ENCODE measurements around the gene RPL21. TPM values are rescaled to one million over a fixed set of nuclear protein-coding genes. Genes with fewer than 3 reads are reported as not detected.

Gene RPL21
- total and polyA plus RNA-seq, 2 donors (not counting 1 experiment from before 2014, with no cell fraction given) = 1,937 to 2,245 TPM

DNA sequence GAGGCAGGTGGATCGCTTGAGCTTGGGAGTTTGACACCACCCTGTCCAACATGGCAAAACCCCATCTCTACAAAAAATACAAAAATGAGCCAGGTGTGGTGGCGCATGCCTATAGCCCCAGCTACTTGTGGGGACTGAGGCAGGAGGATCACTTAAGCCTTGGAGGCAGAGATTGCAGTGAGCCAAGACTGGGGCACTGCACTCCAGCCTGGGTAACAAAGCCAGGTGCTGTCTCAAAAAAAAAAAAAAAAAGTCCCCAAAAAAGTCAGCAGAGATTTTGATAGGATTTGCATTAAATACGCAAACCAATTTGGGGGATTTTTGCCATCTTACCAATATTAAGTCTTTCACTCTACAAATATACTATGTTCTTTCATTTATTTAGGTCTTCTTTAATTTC, 21.7 kb upstream of the RPL21 start:
- no peak overlapping the region for H3K9ac ChIP-seq (ENCODE audit: low read length)
- H3K27ac Mint-ChIP-seq = no peak overlapping the region
- POLR2A ChIA-PET = interaction anchor here (0.7 kb wide), 1 partner anchor 21 kb away, joined by 3 read pairs; the partner anchor contains the start of gene RPL21

DNA sequence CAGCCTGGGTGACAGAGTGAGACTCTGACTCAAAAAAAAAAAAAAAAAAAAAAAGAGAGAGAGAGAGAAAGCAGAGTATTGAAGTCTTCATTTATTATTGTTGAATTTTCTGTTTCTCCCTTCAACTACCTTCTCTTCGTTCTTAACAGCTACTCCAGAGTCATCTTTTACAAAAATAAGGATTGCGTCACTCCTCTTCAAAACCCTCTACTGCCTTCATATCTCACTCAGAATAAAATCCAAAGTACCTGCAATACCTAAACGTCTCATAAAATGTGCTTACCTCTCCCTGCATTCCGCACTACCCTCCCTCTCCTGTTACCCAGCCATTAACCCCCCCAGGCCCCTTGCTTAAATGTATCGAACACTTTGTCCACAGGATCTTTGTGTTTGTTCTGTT, 17.4 kb upstream of the RPL21 start:
- intact Hi-C loops (cut with micrococcal nuclease) = no loop called here
- Histone ChIP-seq H3K27ac (ENCODE audit: low read length in 2 of 2) (no peak overlapping the region), H3K79me2 (ENCODE audit: control insufficient read depth, insufficient read depth, low read length) (no peaks in the 10 kb centered on the region), H4K20me1 (ENCODE audit: control insufficient read depth, insufficient read depth, low read length, poor library complexity, severe bottlenecking) (no peaks in the 10 kb centered on the region), H2AFZ (ENCODE audit: insufficient read depth, low read depth, low read length, poor library complexity, severe bottlenecking) (no peak overlapping the region), H3K9ac (ENCODE audit: low read length) (no peak overlapping the region), H3K4me3 (ENCODE audit: control extremely low read depth in 1 of 5, extremely low read depth in 1 of 5, insufficient read depth in 1 of 5, low read depth in 2 of 5, low read length in 4 of 5) (no peak overlapping the region), H3K36me3 (replicated peaks in 1 of 2; ENCODE audit: control extremely low read depth in 1 of 2, control insufficient read depth in 1 of 2, extremely low read depth in 1 of 2, insufficient read depth in 2 of 2, low read length in 1 of 2) (no peaks in the 10 kb centered on the region), H3K27me3 (replicated peaks in 1 of 4; ENCODE audit: control extremely low read depth in 1 of 4, control insufficient read depth in 3 of 4, insufficient read depth in 4 of 4, low read length in 3 of 4) (no peaks in the 10 kb centered on the region), H3K9me3 (ENCODE audit: control extremely low read depth in 1 of 3, control insufficient read depth in 2 of 3, insufficient read depth in 1 of 3, low read length in 2 of 3) (peaks cover 1 to 14% (median 8%) of the 10 kb centered on the region in 3 donors), H3K4me1 (ENCODE audit: control insufficient read depth in 2 of 2, insufficient read depth in 2 of 2, low read length in 2 of 2) (peaks cover 5 to 6% of the 10 kb centered on the region in 2 donors), H3K4me2 (replicated peaks; ENCODE audit: low read depth, low read length, poor library complexity, severe bottlenecking) (no peak overlapping the region)
- CTCF ChIA-PET = interaction anchor here (0.7 kb wide), 1 partner anchor 738 kb away, joined by 3 read pairs; no protein-coding TSS in a partner anchor
- DNase-seq (no peak), ATAC-seq (ENCODE audit: low read depth) (no peak)
- H3K9me3 Mint-ChIP-seq (ENCODE audit: insufficient read depth) = peaks cover 3% of the 10 kb centered on the region
- no peak overlapping the region for H3K27ac Mint-ChIP-seq
- POLR2A ChIA-PET = no interaction called here
- H3K27me3 Mint-ChIP-seq = no peaks in the 10 kb centered on the region
- 100% methylated on average over 3 of the region's 5 CpGs for WGBS (ENCODE audit: insufficient coverage)
- TF ChIP-seq EZH2 (IDR thresholded peaks at IDR 0.05; ENCODE audit: borderline replicate concordance, insufficient read depth, low read depth, low read length, poor library complexity, severe bottlenecking) (no peak), CTCF (IDR thresholded peaks at IDR 0.05) (no peak)
- H3K4me1 Mint-ChIP-seq = peaks cover 4% of the 10 kb centered on the region
- H3K4me3 Mint-ChIP-seq = no peak overlapping the region

More for the DNA sequence above, 21.7 kb upstream of the RPL21 start:
- Histone ChIP-seq H3K79me2 (ENCODE audit: control insufficient read depth, insufficient read depth, low read length) (no peaks in the 10 kb centered on the region), H3K27me3 (replicated peaks in 1 of 4; ENCODE audit: control extremely low read depth in 1 of 4, control insufficient read depth in 3 of 4, insufficient read depth in 4 of 4, low read length in 3 of 4) (no peaks in the 10 kb centered on the region), H3K4me3 (ENCODE audit: control extremely low read depth in 1 of 5, extremely low read depth in 1 of 5, insufficient read depth in 1 of 5, low read depth in 2 of 5, low read length in 4 of 5) (no peak overlapping the region), H3K4me1 (ENCODE audit: control insufficient read depth in 2 of 2, insufficient read depth in 2 of 2, low read length in 2 of 2) (peaks cover 31 to 36% of the 10 kb centered on the region in 2 donors), H3K36me3 (replicated peaks in 1 of 2; ENCODE audit: control extremely low read depth in 1 of 2, control insufficient read depth in 1 of 2, extremely low read depth in 1 of 2, insufficient read depth in 2 of 2, low read length in 1 of 2) (no peaks in the 10 kb centered on the region), H4K20me1 (ENCODE audit: control insufficient read depth, insufficient read depth, low read length, poor library complexity, severe bottlenecking) (no peaks in the 10 kb centered on the region), H2AFZ (ENCODE audit: insufficient read depth, low read depth, low read length, poor library complexity, severe bottlenecking) (no peak overlapping the region), H3K9me3 (ENCODE audit: control extremely low read depth in 1 of 3, control insufficient read depth in 2 of 3, insufficient read depth in 1 of 3, low read length in 2 of 3) (peaks cover 1 to 21% (median 8%) of the 10 kb centered on the region in 3 donors), H3K27ac (ENCODE audit: low read length in 2 of 2) (no peak overlapping the region), H3K4me2 (replicated peaks; ENCODE audit: low read depth, low read length, poor library complexity, severe bottlenecking) (no peak overlapping the region)
- 90% methylated on average over 1 of the region's 3 CpGs for WGBS (ENCODE audit: insufficient coverage)
- intact Hi-C loops (cut with micrococcal nuclease) = no loop called here
- Mint-ChIP-seq H3K27me3 (peaks cover 3% of the 10 kb centered on the region), H3K4me3 (peak overlapping the region; percentile 7), H3K4me1 (peaks cover 34% of the 10 kb centered on the region), H3K9me3 (ENCODE audit: insufficient read depth) (peaks cover 7% of the 10 kb centered on the region)
- CTCF ChIA-PET = no interaction called here
- no peak for ATAC-seq (ENCODE audit: low read depth)
- TF ChIP-seq EZH2 (IDR thresholded peaks at IDR 0.05; ENCODE audit: borderline replicate concordance, insufficient read depth, low read depth, low read length, poor library complexity, severe bottlenecking) = no peak
- TF ChIP-seq CTCF (IDR thresholded peaks at IDR 0.05) = no peak
- no peak for DNase-seq
